ENCODE measurements around the gene HBEGF. TPM values are rescaled to one million over a fixed set of nuclear protein-coding genes. Genes with fewer than 3 reads are reported as not detected.

Gene HBEGF
- total and polyA plus RNA-seq, 8 donors, result 1.2 to 39.8 (median 13.4) TPM

GRCh38 chr5:140303966-140304365 is 42.4 kb downstream of the HBEGF start:
- H3K4me3 ChIP-seq, result no peak overlapping the region
- H3K27me3 ChIP-seq, result no peaks in the 10 kb centered on the region
- TF ChIP-seq EP300 (IDR thresholded peaks at IDR 0.05) (no peak), POLR2AphosphoS5 (IDR thresholded peaks at IDR 0.05) (no peak), POLR2A (IDR thresholded peaks at IDR 0.05) (no peak), CTCF (IDR thresholded peaks at IDR 0.05) (no peak)
- H3K4me1 ChIP-seq, result peaks cover 11 to 42% (median 22%) of the 10 kb centered on the region in 4 donors
- DNase-seq, result no peak
- H3K9me3 ChIP-seq, result no peaks in the 10 kb centered on the region
- peaks cover 7 to 14% (median 13%) of the 10 kb centered on the region in 4 donors for H3K36me3 ChIP-seq
- H3K27ac ChIP-seq, result no peak overlapping the region
- WGBS, 5 donors, result 87 to 91% (median 88%) methylated on average over 15 of the region's 15 CpGs
- intact Hi-C loops (cut with DNase I; ENCODE audit: low total_unique reads), result no loop called here

GRCh38 chr5:140302786-140303639 is 43.4 kb downstream of the HBEGF start, which contains the start of gene PFDN1:
Gene PFDN1 (minus strand): TSS chr5:140303101. CDS start chr5:140303073, 28 bp downstream.
- Histone ChIP-seq H3K9me3 (no peaks in the 10 kb centered on the region), H3K4me1 (peaks cover 11 to 51% (median 26%) of the 10 kb centered on the region in 4 donors), H3K36me3 (peaks cover 7 to 22% (median 15%) of the 10 kb centered on the region in 4 donors), H3K27me3 (no peaks in the 10 kb centered on the region), H3K4me3 (peak within 1 kb of the TSS; percentile 77 to 86 (median 82)), H3K27ac (peak within 1 kb of the TSS; percentile 67 to 90 (median 86))
- intact Hi-C loops (cut with DNase I; ENCODE audit: low total_unique reads), result no loop called here
- TF ChIP-seq POLR2A (IDR thresholded peaks at IDR 0.05), result no peak
- TF ChIP-seq POLR2AphosphoS5 (IDR thresholded peaks at IDR 0.05), result peak; percentile 67 to 83 (median 68)
- WGBS, 5 donors, result 1% methylated on average over 29 to 30 of the region's 30 CpGs
- DNase-seq, result peak; percentile 95 to 97

GRCh38 chr5:140301136-140301535 is 45.3 kb downstream of the HBEGF start:
- no peak overlapping the region for H3K27ac ChIP-seq
- peaks cover 7 to 25% (median 15%) of the 10 kb centered on the region in 4 donors for H3K36me3 ChIP-seq
- intact Hi-C loops (cut with DNase I; ENCODE audit: low total_unique reads), result no loop called here
- DNase-seq, result no peak
- H3K4me1 ChIP-seq, result peaks cover 15 to 70% (median 36%) of the 10 kb centered on the region in 4 donors
- 53 to 72% (median 70%) methylated on average over 1 of the region's 1 CpG for WGBS, 5 donors
- H3K4me3 ChIP-seq, result no peak overlapping the region
- H3K9me3 ChIP-seq, result no peaks in the 10 kb centered on the region
- no peaks in the 10 kb centered on the region for H3K27me3 ChIP-seq
- TF ChIP-seq POLR2A (IDR thresholded peaks at IDR 0.05) (no peak), CTCF (IDR thresholded peaks at IDR 0.05) (no peak), POLR2AphosphoS5 (IDR thresholded peaks at IDR 0.05) (no peak), EP300 (IDR thresholded peaks at IDR 0.05) (no peak)

DNA sequence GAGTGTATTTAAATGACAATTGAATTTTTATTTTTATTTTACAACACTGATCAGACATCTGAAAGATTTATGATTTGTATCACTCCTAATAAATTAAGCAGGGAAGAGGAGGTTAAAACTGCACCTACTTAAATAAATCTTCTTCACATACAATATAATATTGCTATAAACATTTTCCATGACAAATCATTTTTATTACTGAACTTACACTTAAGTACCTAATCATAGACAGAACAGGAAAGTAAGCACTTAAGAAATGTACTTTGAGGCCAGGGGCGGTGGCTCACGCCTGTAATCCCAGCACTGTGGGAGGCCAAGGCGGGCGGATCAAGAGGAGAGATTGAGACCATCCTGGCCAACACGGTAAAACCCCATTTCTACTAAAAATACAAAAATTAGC is 47.3 kb downstream of the HBEGF start:
- H3K4me1 ChIP-seq, result peaks cover 23 to 91% (median 49%) of the 10 kb centered on the region in 4 donors
- intact Hi-C loops (cut with DNase I; ENCODE audit: low total_unique reads), result no loop called here
- no peak for TF ChIP-seq POLR2A (IDR thresholded peaks at IDR 0.05)
- no peak for TF ChIP-seq POLR2AphosphoS5 (IDR thresholded peaks at IDR 0.05)
- TF ChIP-seq EP300 (IDR thresholded peaks at IDR 0.05), result no peak
- TF ChIP-seq CTCF (IDR thresholded peaks at IDR 0.05), result no peak
- H3K36me3 ChIP-seq, result peaks cover 7 to 25% (median 15%) of the 10 kb centered on the region in 4 donors
- DNase-seq, result no peak
- no peak overlapping the region for H3K4me3 ChIP-seq
- no peaks in the 10 kb centered on the region for H3K27me3 ChIP-seq
- peak overlapping the region in 2 of 5 donors; percentile 1 to 68 for H3K27ac ChIP-seq
- H3K9me3 ChIP-seq, result no peaks in the 10 kb centered on the region
- 86 to 93% (median 89%) methylated on average over 5 of the region's 5 CpGs for WGBS, 5 donors

Data from stomach (tissue), 9 donors.